Measurements from ENCODE around the gene ANKRD28. TPM values are rescaled to one million over a fixed set of nuclear protein-coding genes. Genes with fewer than 3 reads are reported as not detected.

Gene ANKRD28
- total and polyA plus RNA-seq, 9 of the 15 experiments (the other 6 are each of a cell fraction or from before 2014, with no cell fraction given) = 11.7 to 66.0 (median 36.7) TPM

- Histone ChIP-seq H2AFZ (ENCODE audit: low read depth, low read length) (no peak overlapping the region), H3K4me2 (ENCODE audit: insufficient read depth, low read length) (no peak overlapping the region), H3K79me2 (ENCODE audit: control insufficient read depth, insufficient read depth, low read length) (peaks cover 24% of the 10 kb centered on the region), H3K9me3 (replicated peaks; ENCODE audit: control insufficient read depth, insufficient read depth, low read depth, low read length) (no peaks in the 10 kb centered on the region), H3K4me1 (replicated peaks in 1 of 2; ENCODE audit: control insufficient read depth in 2 of 2, insufficient read depth in 2 of 2, low read length in 2 of 2) (no peaks in the 10 kb centered on the region), H3K4me3 (no peak overlapping the region), H3K27ac (ENCODE audit: extremely low read depth, low read depth, low read length) (no peak overlapping the region), H3K9me1 (ENCODE audit: control insufficient read depth, insufficient read depth, low read length) (no peaks in the 10 kb centered on the region), H3K9ac (ENCODE audit: insufficient read depth in 1 of 2, low read depth in 2 of 2, low read length in 2 of 2) (no peak overlapping the region), H3K27me3 (ENCODE audit: control insufficient read depth in 2 of 2, insufficient read depth in 2 of 2, low read length in 2 of 2) (no peaks in the 10 kb centered on the region), H4K20me1 (replicated peaks; ENCODE audit: control insufficient read depth, insufficient read depth, low read length) (no peaks in the 10 kb centered on the region), H3K36me3 (ENCODE audit: control insufficient read depth, insufficient read depth, low read length) (peaks cover 7% of the 10 kb centered on the region; the same call in 2 of the 3 replicates)
- intact Hi-C loops (cut with micrococcal nuclease) = no loop called here
- no TSS peak for BruUV-seq (replicated peaks)
- in situ Hi-C loops (cut with MboI) = no loop called here
- TF ChIP-seq RBM15 (IDR thresholded peaks at IDR 0.05; ENCODE audit: insufficient read depth, low read length) = no peak
- peak; percentile 96 for TF ChIP-seq SPI1 (IDR thresholded peaks at IDR 0.05; ENCODE audit: borderline replicate concordance, low read depth, low read length)
- TF ChIP-seq GTF2E2 (tag; IDR thresholded peaks at IDR 0.05) = peak; percentile 68; the same call in 1 of the 2 replicates
- TF ChIP-seq, protein P1, sequence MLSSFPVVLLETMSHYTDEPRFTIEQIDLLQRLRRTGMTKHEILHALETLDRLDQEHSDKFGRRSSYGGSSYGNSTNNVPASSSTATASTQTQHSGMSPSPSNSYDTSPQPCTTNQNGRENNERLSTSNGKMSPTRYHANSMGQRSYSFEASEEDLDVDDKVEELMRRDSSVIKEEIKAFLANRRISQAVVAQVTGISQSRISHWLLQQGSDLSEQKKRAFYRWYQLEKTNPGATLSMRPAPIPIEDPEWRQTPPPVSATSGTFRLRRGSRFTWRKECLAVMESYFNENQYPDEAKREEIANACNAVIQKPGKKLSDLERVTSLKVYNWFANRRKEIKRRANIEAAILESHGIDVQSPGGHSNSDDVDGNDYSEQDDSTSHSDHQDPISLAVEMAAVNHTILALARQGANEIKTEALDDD (IDR thresholded peaks at IDR 0.05) = 0 out of 2 replicates have a peak, but pooled peaks have one; percentile 20
- no peak for TF ChIP-seq SMARCE1 (IDR thresholded peaks at IDR 0.05)
- no peak for TF ChIP-seq ZNF175 (CRISPR knock-in tag; IDR thresholded peaks at IDR 0.05; ENCODE audit: low read depth)
- TF ChIP-seq FOSL1 (tag; conservative IDR thresholded peaks at IDR 0.05) = peak; percentile 81
- TF ChIP-seq RBM34 (IDR thresholded peaks at IDR 0.05; ENCODE audit: borderline replicate concordance, insufficient read depth, low read length) = no peak
- 0 out of 2 replicates have a peak, but pooled peaks have one; percentile 3 for TF ChIP-seq DPF2 (IDR thresholded peaks at IDR 0.05)
- TF ChIP-seq, protein P2, sequence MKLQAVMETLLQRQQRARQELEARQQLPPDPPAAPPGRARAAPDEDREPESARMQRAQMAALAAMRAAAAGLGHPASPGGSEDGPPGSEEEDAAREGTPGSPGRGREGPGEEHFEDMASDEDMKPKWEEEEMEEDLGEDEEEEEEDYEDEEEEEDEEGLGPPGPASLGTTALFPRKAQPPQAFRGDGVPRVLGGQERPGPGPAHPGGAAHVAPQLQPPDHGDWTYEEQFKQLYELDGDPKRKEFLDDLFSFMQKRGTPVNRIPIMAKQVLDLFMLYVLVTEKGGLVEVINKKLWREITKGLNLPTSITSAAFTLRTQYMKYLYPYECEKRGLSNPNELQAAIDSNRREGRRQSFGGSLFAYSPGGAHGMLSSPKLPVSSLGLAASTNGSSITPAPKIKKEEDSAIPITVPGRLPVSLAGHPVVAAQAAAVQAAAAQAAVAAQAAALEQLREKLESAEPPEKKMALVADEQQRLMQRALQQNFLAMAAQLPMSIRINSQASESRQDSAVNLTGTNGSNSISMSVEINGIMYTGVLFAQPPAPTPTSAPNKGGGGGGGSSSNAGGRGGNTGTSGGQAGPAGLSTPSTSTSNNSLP (IDR thresholded peaks at IDR 0.05; ENCODE audit: borderline replicate concordance, low read depth, low read length) = 0 out of 2 replicates have a peak, but pooled peaks have one; percentile 5
- TF ChIP-seq ETV5 (CRISPR knock-in tag; IDR thresholded peaks at IDR 0.05; ENCODE audit: low read depth) = no peak
- TF ChIP-seq PHF20 (IDR thresholded peaks at IDR 0.05; ENCODE audit: partially characterized antibody) = no peak
- POLR2A ChIA-PET = no interaction called here
- FAIRE-seq = no peak
- no peak for DNase-seq (ENCODE audit: extremely low read depth in 1 of 4, low spot score in 3 of 4)
- CTCF ChIA-PET (ENCODE audit: low intra/inter-chr PET ratio) = no interaction called here
- ATAC-seq = no peak
- whole genome bisulfite sequencing (ENCODE audit: insufficient coverage, low coverage, missing lambda C conversion rate) = 84% methylated on average over 2 of the region's 2 CpGs
Observed at GRCh38 chr3:15769256-15769915, 28.4 kb downstream of the ANKRD28 start.

All from K562 (cell line).